SU-DHL-6 (cell line): ENCODE results near the gene OR1K1.

Experiments used
- CTCF ChIP-seq: fragments of 200-600 bp; sonication (generic); IDR thresholded peaks from one replicate; pipeline ENCODE4 v1.5.1; 2017; ENCODE audit warnings: antibody characterized with exemption, mild to moderate bottlenecking, low read length, moderate library complexity; ENCODE audit not compliant: insufficient read depth, poor library complexity, severe bottlenecking
- EZH2phosphoT487 ChIP-seq: fragments of 200-600 bp; sonication (generic), shearing (Covaris generic); conservative IDR thresholded peaks from 2 replicates; pipeline ENCODE4 v1.6.1; 2018; ENCODE audit warnings: mild to moderate bottlenecking, antibody characterized with exemption, low read length, moderate library complexity, mixed read lengths

GRCh38 chr9:122754825-122755224 is 45.1 kb upstream of the OR1K1 start:
- TF ChIP-seq CTCF (no peak), EZH2phosphoT487 (no peak)
